Measurements from ENCODE around the gene TIRAP.

The TIRAP gene

DNA sequence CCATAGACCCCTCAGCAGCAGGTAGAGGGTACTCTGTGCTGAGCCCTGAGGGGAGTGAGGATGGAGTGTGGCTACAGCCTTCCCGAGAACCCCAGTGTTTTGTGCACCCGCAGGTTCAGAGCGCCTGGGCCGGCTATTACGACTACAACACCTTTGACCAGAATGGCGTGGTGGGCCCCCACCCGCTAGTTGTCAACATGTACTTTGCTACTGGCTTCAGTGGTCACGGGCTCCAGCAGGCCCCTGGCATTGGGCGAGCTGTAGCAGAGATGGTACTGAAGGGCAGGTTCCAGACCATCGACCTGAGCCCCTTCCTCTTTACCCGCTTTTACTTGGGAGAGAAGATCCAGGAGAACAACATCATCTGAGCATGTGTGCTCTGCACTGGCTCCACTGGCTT is 5.6 kb upstream of the TIRAP start:
- TF ChIP-seq, protein P1, sequence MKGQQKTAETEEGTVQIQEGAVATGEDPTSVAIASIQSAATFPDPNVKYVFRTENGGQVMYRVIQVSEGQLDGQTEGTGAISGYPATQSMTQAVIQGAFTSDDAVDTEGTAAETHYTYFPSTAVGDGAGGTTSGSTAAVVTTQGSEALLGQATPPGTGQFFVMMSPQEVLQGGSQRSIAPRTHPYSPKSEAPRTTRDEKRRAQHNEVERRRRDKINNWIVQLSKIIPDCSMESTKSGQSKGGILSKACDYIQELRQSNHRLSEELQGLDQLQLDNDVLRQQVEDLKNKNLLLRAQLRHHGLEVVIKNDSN (IDR thresholded peaks at IDR 0.05): no peak
- TF ChIP-seq TEAD4 (IDR thresholded peaks at IDR 0.05) (no peak), YY1 (IDR thresholded peaks at IDR 0.05; ENCODE audit: low read depth) (no peak), ZBTB7A (IDR thresholded peaks at IDR 0.05; ENCODE audit: low read depth) (no peak), CREB1 (IDR thresholded peaks at IDR 0.05; ENCODE audit: low read depth) (no peak), TAF1 (IDR thresholded peaks at IDR 0.05; ENCODE audit: low read depth) (no peak), EP300 (IDR thresholded peaks at IDR 0.05; ENCODE audit: borderline replicate concordance) (no peak)
- TF ChIP-seq, protein P2, sequence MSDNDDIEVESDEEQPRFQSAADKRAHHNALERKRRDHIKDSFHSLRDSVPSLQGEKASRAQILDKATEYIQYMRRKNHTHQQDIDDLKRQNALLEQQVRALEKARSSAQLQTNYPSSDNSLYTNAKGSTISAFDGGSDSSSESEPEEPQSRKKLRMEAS (IDR thresholded peaks at IDR 0.05): no peak

DNA sequence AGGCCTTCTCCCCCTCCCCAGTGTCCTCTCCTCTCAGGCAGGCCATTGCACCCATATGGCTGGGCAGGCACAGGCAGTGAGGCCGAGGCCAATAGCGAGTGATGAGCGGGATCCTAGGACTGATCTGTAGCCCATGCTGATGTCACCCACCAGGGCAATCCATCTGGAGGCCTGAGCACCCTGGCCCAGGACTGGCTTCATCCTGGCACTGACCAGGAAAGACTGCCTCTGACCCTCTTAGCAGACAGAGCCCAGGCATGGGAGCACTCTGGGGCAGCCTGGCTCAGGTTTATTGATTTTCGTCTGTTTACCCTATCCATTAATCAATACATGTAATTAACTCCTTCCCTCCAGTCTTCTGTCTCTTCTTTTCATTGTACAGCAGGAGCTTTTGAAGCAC is 5.1 kb upstream of the TIRAP start:
- TF ChIP-seq, protein P2 (IDR thresholded peaks at IDR 0.05): no peak
- no peak for TF ChIP-seq EP300 (IDR thresholded peaks at IDR 0.05; ENCODE audit: borderline replicate concordance)
- no peak for TF ChIP-seq CEBPB (IDR thresholded peaks at IDR 0.05)
- TF ChIP-seq, protein P3, sequence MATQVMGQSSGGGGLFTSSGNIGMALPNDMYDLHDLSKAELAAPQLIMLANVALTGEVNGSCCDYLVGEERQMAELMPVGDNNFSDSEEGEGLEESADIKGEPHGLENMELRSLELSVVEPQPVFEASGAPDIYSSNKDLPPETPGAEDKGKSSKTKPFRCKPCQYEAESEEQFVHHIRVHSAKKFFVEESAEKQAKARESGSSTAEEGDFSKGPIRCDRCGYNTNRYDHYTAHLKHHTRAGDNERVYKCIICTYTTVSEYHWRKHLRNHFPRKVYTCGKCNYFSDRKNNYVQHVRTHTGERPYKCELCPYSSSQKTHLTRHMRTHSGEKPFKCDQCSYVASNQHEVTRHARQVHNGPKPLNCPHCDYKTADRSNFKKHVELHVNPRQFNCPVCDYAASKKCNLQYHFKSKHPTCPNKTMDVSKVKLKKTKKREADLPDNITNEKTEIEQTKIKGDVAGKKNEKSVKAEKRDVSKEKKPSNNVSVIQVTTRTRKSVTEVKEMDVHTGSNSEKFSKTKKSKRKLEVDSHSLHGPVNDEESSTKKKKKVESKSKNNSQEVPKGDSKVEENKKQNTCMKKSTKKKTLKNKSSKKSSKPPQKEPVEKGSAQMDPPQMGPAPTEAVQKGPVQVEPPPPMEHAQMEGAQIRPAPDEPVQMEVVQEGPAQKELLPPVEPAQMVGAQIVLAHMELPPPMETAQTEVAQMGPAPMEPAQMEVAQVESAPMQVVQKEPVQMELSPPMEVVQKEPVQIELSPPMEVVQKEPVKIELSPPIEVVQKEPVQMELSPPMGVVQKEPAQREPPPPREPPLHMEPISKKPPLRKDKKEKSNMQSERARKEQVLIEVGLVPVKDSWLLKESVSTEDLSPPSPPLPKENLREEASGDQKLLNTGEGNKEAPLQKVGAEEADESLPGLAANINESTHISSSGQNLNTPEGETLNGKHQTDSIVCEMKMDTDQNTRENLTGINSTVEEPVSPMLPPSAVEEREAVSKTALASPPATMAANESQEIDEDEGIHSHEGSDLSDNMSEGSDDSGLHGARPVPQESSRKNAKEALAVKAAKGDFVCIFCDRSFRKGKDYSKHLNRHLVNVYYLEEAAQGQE (IDR thresholded peaks at IDR 0.05; ENCODE audit: low read depth): no peak
- no peak for TF ChIP-seq TEAD4 (IDR thresholded peaks at IDR 0.05)
- no peak for TF ChIP-seq NFIC (IDR thresholded peaks at IDR 0.05)
- no peak for TF ChIP-seq RAD21 (IDR thresholded peaks at IDR 0.05; ENCODE audit: low read depth)

DNA sequence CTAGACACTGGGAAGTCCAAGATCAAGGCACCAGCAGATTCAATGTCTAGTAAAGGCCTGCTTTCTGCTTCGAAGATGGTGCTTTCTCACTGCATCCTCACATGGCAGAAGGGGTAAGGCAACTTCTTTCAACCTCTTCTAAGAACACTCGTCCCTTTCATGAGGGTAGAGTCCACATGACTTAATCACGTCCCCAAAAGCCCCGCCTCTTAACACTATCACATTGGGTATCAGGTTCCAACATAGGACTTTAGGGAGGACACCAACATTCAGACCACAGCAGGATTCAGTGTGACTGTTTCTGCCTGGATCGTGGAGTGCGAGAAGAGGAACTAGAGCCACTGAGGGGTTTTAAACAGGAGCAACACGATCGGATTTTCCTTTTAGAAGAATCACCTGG is 3.7 kb upstream of the TIRAP start:
- TF ChIP-seq CREB1 (IDR thresholded peaks at IDR 0.05; ENCODE audit: low read depth) (no peak), EGR1 (IDR thresholded peaks at IDR 0.05) (no peak)
- TF ChIP-seq, protein P1 (IDR thresholded peaks at IDR 0.05): no peak

DNA sequence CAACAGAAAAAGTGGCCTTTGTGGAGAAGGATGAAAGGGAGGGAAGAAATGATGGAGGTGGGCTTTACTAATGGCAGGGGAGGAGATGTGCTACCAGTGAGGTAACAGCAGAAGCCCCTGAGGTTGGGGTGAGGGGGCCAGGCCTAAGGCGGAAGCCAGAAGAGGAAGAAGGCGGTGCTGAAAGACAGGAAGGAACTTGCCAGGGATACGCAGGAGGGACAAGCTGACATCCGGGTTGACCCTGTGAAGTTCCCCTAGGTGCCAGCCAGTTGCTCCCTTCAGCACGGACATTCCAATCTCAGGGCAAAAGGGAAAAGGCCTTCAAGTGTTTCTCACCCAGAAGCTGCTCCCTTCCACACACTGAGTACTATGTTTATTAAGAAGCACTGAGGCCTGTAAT is 2.3 kb upstream of the TIRAP start:
- TF ChIP-seq, protein P3 (IDR thresholded peaks at IDR 0.05; ENCODE audit: low read depth): no peak
- no peak for TF ChIP-seq EGR1 (IDR thresholded peaks at IDR 0.05)

DNA sequence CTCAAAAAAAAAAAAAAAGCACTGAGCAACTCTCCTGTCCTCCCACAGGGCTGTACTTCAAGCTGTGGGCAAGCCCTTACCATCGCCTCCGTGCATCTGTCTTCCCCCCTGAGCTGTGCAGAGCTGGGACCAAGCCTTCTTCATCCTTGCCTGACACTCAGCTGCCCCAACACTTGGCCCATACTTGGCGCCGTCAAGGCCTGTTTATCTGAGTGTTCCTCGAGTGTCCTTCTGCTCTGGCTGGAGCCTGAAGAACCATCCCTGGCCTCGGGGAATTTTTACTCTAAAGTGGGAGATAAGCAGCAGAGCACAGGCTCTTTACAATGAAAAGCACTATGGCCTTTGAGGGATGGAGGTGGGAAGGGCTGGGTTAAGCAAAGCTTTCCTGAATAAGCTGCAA is 1.6 kb upstream of the TIRAP start:
- TF ChIP-seq CREB1 (IDR thresholded peaks at IDR 0.05; ENCODE audit: low read depth): no peak
- no peak for TF ChIP-seq TCF12 (IDR thresholded peaks at IDR 0.05; ENCODE audit: low read depth)
- no peak for TF ChIP-seq EGR1 (IDR thresholded peaks at IDR 0.05)
- TF ChIP-seq EP300 (IDR thresholded peaks at IDR 0.05; ENCODE audit: borderline replicate concordance): no peak
- TF ChIP-seq, protein P3 (IDR thresholded peaks at IDR 0.05; ENCODE audit: low read depth): no peak
- TF ChIP-seq YY1 (IDR thresholded peaks at IDR 0.05; ENCODE audit: low read depth): no peak
- no peak for TF ChIP-seq RAD21 (IDR thresholded peaks at IDR 0.05; ENCODE audit: low read depth)
- no peak for TF ChIP-seq NFIC (IDR thresholded peaks at IDR 0.05)
- TF ChIP-seq, protein P1 (IDR thresholded peaks at IDR 0.05): no peak
- TF ChIP-seq CEBPB (IDR thresholded peaks at IDR 0.05): no peak
- TF ChIP-seq ZBTB7A (IDR thresholded peaks at IDR 0.05; ENCODE audit: low read depth): no peak
- no peak for TF ChIP-seq TAF1 (IDR thresholded peaks at IDR 0.05; ENCODE audit: low read depth)
- TF ChIP-seq TEAD4 (IDR thresholded peaks at IDR 0.05): no peak
- TF ChIP-seq FOXM1 (IDR thresholded peaks at IDR 0.05; ENCODE audit: borderline replicate concordance, low read depth): no peak

All from Ishikawa (cell line).